ENCODE measurements around the gene HAPLN2. TPM values are rescaled to one million over a fixed set of nuclear protein-coding genes. Genes with fewer than 3 reads are reported as not detected.
A peak's percentile ranks its signal among the peaks of the same experiment; 100 is the strongest.
"Not testable (repeated sequence)": the region's sequence is repeated elsewhere in the genome, so short reads cannot be mapped to it uniquely, and the experiment has no call there.

The HAPLN2 gene
- total RNA-seq, 2 donors from 2014 or later: 3.8 TPM; not detected in 1

DNA sequence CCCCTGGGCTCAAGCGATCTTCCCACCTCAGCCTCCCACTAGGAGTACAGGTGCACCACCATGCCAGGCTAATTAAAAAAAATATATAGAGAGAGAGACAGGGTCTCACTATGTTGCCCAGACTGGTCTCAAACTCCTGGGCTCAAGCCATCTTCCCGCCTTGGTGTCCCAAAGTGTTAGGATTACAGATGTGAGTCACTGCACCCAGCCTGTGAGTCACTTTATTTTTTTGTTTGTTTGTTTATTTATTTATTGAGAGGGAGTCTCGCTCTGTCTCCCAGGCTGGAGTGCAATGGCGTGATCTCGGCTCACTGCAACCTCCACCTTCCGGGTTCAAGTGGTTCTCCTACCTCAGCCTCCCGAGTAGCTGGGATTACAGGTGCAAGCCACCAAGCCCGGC, 31.3 kb upstream of the HAPLN2 start:
- not testable (repeated sequence) for H3K36me3 Mint-ChIP-seq; H3K9me3 Mint-ChIP-seq; DNase-seq (ENCODE audit: low spot score in 2 of 2); ATAC-seq; H3K27ac Mint-ChIP-seq

DNA sequence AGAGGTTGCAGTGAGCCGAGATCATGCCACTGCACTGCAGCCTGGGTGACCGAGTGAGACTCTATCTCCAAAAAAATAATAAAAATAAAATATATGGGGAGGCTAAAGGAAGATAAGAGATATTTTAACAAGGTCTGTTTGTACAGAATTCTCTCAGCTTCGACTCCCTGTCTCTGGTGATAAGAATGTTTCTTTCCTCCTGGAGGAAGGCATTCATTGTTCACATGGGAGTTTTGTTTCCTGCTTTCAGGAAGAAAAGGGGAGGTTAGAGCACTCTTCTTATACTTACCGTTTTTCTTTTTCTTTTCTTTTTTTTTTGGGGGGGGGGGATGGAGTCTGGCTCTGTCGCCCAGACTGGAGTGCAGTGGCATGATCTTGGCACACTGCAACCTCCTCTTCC, 29.7 kb upstream of the HAPLN2 start:
- Mint-ChIP-seq H3K27ac (no peak overlapping the region), H3K36me3 (peaks cover 0 to 8% of the 10 kb centered on the region in 2 donors), H3K9me3 (no peaks in the 10 kb centered on the region)
- DNase-seq (ENCODE audit: low spot score in 2 of 2): no peak
- ATAC-seq: no peak

DNA sequence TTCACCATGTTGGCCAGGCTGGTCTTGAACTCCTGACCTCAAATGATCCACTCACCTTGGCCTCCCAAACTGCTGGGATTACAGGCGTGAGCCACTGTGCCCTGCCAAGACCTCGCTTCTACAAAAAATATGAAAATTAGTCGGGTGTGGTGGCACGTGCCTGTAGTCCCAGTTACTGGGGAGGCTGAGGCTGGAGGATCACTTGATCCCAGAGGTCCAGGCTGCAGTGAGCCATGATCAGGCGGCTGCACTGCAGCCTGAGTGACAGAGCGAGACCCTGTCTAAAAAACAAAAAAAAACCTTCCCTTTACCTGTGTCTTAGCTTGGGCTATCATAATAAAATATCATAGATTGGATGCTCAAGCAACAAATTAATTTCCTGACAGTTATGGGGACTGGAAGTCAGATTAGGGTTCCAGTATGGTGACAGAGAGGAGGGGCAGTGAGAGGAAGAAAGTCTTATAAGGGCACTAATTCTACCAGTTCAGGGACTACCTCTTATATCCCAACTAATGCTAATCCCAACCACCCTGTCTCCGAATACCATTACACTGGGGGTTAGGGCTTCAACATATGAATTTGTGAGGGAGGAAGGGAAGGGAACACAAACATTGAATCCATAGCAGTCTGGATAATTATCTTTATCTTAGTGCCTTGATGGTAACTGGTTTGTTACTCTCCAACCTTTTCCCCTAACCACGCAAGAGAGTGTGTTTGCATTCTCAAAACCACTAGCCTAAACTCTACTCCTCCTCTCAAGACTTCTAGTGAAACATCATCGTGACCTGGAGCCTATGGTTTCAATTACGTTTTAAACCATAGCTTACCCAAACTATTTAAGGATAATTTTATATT, 28.7 kb upstream of the HAPLN2 start:
- no peaks in the 10 kb centered on the region for H3K9me3 Mint-ChIP-seq
- peaks cover 0 to 13% of the 10 kb centered on the region in 2 donors for H3K36me3 Mint-ChIP-seq
- H3K27ac Mint-ChIP-seq: peak overlapping the region in 1 of 2 donors; percentile 68
- ATAC-seq: no peak
- no peak for DNase-seq (ENCODE audit: low spot score in 2 of 2)

DNA sequence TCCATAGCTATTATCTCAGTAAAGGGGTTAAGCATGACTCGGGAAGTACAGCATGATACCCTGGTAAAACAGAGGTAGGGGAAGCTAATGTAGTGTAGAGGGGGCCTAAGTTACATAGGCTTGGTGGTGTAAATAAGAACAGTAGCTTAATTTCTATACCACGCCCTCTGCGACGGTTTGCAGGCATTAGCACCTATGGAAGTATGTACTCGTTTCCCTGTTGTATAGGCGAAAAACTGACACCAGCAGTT, 28.1 kb upstream of the HAPLN2 start:
- Mint-ChIP-seq H3K9me3 (no peaks in the 10 kb centered on the region), H3K27ac (peak overlapping the region; percentile 44 to 68), H3K36me3 (peaks cover 0 to 15% of the 10 kb centered on the region in 2 donors)
- no peak for DNase-seq (ENCODE audit: low spot score in 2 of 2)
- ATAC-seq: peak in 1 of 2 donors; percentile 43

DNA sequence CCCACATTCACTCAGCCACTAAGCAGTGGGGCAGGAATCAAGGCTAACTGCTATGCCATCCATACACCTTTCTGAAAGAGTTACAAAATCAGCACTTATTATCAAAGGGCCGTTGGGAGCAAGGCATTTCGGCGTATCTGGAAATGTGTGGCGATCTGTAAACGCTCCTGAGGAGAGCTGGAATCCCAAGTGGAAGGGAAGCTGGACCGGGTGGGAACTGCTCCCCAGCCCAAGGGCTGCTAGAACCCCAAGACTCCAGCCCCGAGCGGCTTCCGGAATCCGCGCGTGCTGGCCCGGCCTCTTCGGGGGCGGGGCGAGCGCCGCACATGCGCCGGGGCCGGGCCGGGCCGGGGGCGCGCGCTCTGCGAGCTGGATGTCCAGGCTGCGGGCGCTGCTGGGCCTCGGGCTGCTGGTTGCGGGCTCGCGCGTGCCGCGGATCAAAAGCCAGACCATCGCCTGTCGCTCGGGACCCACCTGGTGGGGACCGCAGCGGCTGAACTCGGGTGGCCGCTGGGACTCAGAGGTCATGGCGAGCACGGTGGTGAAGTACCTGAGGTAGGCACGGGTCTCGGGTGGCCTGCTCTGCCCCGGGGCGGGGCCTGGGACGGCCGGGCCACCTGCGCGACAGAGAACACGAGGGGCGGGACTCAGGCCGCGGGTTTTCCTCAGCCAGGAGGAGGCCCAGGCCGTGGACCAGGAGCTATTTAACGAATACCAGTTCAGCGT, 27.6 kb upstream of the HAPLN2 start, which contains the start of gene NAXE:
NAXE (plus strand) TSS at position 345 of the 726 bp plus-strand sequence; CDS start at position 374, 29 bp downstream.
- Mint-ChIP-seq H3K9me3 (no peaks in the 10 kb centered on the region), H3K36me3 (peaks cover 0 to 15% of the 10 kb centered on the region in 2 donors)

DNA sequence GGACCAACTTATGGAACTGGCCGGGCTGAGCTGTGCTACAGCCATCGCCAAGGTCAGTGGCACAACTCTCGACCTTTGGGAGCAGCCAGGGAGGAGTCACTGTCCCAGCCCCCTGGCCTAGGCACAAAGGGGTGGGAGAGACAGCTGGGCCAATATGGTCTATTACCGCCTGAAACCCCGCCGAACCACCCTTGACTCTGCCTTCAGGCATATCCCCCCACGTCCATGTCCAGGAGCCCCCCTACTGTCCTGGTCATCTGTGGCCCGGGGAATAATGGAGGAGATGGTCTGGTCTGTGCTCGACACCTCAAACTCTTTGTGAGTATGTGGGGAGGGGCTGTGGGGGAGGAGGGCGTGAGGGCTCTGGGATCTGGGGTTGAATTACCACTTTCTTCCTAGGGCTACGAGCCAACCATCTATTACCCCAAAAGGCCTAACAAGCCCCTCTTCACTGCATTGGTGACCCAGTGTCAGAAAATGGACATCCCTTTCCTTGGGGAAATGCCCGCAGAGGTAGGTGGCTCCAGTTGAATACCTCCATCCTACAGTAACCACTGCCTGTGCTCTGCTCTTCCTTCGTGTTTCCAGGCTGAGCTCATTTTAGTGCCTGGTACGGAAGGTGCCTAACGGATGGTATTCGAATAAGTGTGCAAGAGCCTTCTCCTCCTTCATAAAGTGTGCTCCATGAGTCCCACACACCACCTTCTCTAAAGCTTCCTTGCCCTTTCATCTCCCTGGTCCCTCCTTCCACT, 26.9 kb upstream of the HAPLN2 start:
- no peak for DNase-seq (ENCODE audit: low spot score in 2 of 2)
- H3K27ac Mint-ChIP-seq: peak overlapping the region; percentile 68 to 90
- H3K9me3 Mint-ChIP-seq: no peaks in the 10 kb centered on the region
- ATAC-seq: no peak
- peaks cover 0 to 15% of the 10 kb centered on the region in 2 donors for H3K36me3 Mint-ChIP-seq

More for the DNA sequence above, 27.6 kb upstream of the HAPLN2 start, which contains the start of gene NAXE:
- ATAC-seq: peak; percentile 92 to 96
- DNase-seq (ENCODE audit: low spot score in 2 of 2): peak; percentile 77 to 78
- H3K27ac Mint-ChIP-seq: peak within 1 kb of the TSS; percentile 68 to 90

DNA sequence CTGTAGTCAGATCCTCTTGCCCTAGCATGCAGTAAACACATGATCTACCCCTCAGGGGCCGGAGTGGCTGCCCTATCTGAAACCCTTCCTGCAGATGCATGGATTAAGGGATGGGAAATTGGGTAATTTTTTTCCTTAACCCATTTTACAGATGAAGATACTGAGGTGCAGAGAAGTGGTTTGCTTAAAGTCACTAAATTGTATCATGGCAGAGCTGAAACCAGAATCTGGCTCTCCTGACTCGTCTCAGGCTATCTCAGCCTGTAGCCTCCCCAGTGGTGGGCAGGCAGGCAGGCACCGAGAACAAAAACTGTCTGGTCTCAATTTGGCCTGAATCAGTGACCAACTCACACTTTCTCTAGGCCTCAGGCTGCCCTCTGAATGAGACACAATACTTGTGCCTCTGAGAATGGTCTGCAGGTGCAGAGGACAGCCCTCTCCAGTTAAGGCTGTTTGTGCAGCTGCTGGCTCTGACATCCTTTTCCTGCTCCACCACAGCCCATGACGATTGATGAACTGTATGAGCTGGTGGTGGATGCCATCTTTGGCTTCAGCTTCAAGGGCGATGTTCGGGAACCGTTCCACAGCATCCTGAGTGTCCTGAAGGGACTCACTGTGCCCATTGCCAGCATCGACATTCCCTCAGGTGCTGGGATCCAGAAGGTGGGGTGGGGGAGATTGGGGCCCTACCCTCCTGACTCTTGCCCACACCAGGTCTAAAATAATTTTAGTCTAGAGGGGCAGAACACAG, 26.1 kb upstream of the HAPLN2 start:
- Mint-ChIP-seq H3K27ac (peak overlapping the region; percentile 68 to 90), H3K36me3 (peaks cover 0 to 15% of the 10 kb centered on the region in 2 donors), H3K9me3 (no peaks in the 10 kb centered on the region)
- DNase-seq (ENCODE audit: low spot score in 2 of 2) (no peak), ATAC-seq (no peak)

DNA sequence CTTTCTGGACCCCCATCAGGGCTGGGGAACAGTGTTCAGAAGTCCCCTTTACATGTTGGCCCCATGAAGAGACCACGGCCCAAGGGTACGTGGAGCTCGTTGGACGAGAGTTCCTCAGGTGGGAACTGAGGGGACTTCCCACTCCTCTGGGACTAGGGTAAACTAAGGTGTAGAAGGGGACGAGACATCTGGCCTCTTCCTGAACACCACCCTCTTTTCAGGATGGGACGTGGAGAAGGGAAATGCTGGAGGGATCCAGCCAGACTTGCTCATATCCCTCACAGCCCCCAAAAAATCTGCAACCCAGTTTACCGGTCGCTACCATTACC, 25.6 kb upstream of the HAPLN2 start:
- no peak overlapping the region for H3K27ac Mint-ChIP-seq
- peaks cover 3 to 15% of the 10 kb centered on the region in 2 donors for H3K36me3 Mint-ChIP-seq
- no peak for DNase-seq (ENCODE audit: low spot score in 2 of 2)
- no peaks in the 10 kb centered on the region for H3K9me3 Mint-ChIP-seq
- no peak for ATAC-seq

DNA sequence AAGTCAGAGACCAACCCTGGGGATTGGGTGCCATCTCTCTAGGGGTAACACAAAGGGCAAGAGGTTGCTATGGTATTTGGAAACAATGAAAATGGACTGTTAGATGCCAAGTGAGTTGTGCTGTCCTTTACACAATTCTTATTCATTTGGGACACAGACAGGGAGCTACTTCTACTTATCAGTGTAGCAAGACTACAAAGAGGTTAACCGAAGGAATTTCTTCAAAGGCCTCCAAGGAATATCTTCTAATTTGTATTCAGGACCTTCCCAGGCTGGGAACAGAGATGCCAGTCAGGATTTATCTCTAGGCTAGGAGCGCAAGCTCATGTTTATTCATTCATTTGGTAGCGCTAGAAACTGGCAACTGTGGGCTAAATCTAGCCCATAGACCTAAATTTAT, 25.0 kb upstream of the HAPLN2 start:
- ATAC-seq (no peak), DNase-seq (ENCODE audit: low spot score in 2 of 2) (no peak)
- Mint-ChIP-seq H3K36me3 (peaks cover 8 to 15% of the 10 kb centered on the region in 2 donors), H3K27ac (no peak overlapping the region), H3K9me3 (no peaks in the 10 kb centered on the region)

DNA sequence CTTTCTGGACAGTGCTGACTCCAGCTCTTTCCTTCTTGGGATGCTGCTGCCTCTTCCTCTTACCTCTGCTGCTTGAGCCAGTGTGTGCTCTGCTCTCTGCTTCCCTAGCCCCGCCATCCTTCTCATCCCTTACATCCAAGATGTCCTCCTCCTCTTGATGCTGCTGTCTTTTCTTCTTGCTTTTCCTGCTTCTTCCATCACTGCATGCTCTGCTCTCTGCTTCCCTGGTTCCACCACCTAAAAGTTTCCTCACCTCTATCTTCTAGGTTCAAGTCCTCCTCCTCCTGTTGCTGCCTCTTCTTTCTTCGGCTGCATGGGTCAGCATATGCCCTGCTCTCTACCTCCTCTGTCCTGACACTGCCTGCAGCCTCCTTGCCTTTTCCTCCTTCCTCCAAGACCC, 24.2 kb upstream of the HAPLN2 start:
- ATAC-seq: no peak
- H3K36me3 Mint-ChIP-seq: peaks cover 8 to 15% of the 10 kb centered on the region in 2 donors
- DNase-seq (ENCODE audit: low spot score in 2 of 2): no peak
- peak overlapping the region; percentile 73 to 77 for H3K27ac Mint-ChIP-seq
- H3K9me3 Mint-ChIP-seq: no peaks in the 10 kb centered on the region

DNA sequence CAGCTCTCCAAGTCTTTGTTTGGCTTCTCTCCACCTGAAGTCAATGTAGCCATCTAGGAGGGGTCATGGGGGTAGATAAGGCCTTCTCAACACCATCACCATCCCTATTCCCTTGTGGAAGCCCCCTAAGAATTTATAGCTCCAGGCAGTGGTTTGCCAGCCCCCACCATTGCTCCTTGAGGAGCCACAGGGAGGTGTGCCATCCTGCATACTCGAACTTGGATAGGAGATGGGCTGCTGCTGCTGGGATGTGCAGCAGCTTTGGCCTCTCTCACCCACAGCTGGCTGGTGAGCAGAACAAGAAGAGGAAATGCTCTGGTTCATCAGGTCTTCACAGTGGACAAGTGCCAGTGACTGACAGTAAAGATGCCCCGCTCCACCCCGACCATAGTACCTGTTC, 22.8 kb upstream of the HAPLN2 start:
- H3K36me3 Mint-ChIP-seq: peaks cover 18 to 24% of the 10 kb centered on the region in 2 donors
- no peaks in the 10 kb centered on the region for H3K9me3 Mint-ChIP-seq
- DNase-seq (ENCODE audit: low spot score in 2 of 2) (no peak), ATAC-seq (no peak)
- peak overlapping the region in 1 of 2 donors; percentile 85 for H3K27ac Mint-ChIP-seq

DNA sequence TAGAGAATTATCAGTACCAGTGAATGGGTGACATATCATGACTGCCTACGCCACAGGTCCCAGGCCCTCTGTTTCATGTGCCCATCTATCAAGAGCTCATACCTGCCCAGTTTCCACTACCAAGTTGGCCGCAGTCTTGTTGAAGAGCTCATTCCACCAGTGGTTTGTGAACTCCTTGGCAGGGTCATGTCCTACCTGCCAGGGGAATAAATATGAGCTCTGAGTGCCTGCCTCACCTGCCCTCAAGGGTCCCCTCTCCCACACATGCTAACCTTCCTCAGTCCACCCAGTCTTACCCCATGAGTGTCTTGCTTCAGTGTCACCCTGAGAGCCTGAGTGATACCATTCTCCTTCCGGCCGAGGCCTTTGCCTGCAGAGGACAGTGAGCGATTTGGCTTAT, 21.1 kb upstream of the HAPLN2 start:
- H3K36me3 Mint-ChIP-seq: peaks cover 18 to 19% of the 10 kb centered on the region in 2 donors
- no peaks in the 10 kb centered on the region for H3K9me3 Mint-ChIP-seq
- DNase-seq (ENCODE audit: low spot score in 2 of 2): no peak
- H3K27ac Mint-ChIP-seq: peak overlapping the region; percentile 44 to 46
- no peak for ATAC-seq

DNA sequence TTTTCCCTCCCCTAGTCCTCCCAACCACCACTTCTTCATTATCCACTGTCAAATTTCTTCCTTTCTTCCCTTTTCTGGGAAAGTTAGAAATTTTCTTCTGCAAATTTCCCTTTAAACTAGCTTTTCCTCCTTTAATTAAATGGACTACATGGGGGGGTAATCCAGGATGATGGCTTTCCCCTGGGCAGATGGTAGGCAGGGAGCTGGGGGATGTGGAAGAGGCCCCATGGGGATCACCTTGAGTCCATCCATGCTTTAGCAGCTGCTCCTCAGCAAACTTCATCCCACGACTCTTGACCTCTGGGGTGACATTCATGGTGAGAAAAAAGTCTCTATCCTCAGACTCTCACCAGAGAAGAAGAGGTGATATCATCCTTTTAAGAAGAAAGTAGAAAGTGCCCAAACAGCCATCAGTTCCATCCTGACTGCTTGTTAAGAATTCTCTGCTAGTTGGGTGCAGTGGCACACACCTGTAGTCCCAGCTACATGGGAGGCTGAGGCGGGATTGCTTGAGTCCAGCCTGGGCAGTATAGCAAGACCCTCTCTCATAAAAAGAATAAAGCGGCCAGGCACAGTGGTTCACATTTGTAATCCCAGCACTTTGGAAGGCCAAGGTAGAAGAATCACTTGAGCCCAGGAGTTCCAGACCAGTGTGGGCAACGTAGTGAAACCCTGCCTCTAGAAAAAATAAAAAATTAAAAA, 20.3 kb upstream of the HAPLN2 start:
- H3K36me3 Mint-ChIP-seq: peaks cover 18 to 19% of the 10 kb centered on the region in 2 donors
- no peak for DNase-seq (ENCODE audit: low spot score in 2 of 2)
- ATAC-seq: no peak
- peak overlapping the region; percentile 46 to 67 for H3K27ac Mint-ChIP-seq
- H3K9me3 Mint-ChIP-seq: no peaks in the 10 kb centered on the region

DNA sequence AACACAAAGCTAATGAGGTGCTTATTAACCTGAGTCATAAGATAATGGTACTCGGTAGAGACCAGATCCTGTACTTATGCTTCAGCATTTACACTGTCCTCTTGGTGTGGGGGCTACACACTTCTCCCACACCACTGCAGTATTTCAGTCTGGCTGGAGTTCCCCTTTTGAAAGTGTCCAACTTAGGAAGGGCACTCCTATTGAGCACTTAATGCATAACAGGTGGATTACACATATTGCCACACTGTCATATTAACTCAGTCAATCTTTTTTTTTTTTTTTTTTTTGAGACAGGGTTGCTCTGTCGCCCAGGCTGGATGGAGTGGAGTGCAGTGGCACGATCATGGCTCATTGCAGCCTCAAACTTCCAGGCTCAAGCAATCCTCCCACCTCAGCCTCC, 19.4 kb upstream of the HAPLN2 start:
- Mint-ChIP-seq H3K27ac (peak overlapping the region; percentile 92 to 100), H3K36me3 (peaks cover 18 to 19% of the 10 kb centered on the region in 2 donors), H3K9me3 (no peaks in the 10 kb centered on the region)
- ATAC-seq (peak; percentile 30 to 63), DNase-seq (ENCODE audit: low spot score in 2 of 2) (no peak)

DNA sequence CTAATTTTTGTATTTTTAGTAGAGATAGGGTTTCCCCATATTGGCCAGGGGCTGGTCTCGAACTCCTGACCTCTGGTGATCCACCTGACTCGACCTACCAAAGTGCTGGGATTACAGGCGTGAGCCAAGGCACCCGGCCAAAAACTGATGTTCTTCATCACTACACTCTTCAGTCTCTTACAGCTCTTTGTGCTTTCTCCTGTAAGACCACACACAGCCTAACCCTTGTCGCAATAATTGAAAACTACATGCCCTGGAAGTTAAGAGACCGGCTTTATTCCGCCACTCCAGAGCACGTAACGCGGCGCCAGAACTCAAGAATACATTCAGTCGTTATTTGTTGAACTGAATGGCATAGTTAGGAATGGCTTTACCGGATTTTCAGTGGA, 18.5 kb upstream of the HAPLN2 start:
- no peaks in the 10 kb centered on the region for H3K9me3 Mint-ChIP-seq
- peak in 1 of 2 donors; percentile 5 for ATAC-seq
- H3K36me3 Mint-ChIP-seq: peaks cover 12 to 18% of the 10 kb centered on the region in 2 donors
- DNase-seq (ENCODE audit: low spot score in 2 of 2): no peak
- peak overlapping the region; percentile 92 to 100 for H3K27ac Mint-ChIP-seq
